Nucleus accumbens (tissue), 56 donors: ENCODE measurements around the gene COL4A2.
A peak's percentile ranks its signal among the peaks of the same experiment; 100 is the strongest.

Experiments used
- DNase-seq, 56 donors: peaks; one replicate each; lab custom pipeline; 2025; lab: John Stamatoyannopoulos, UW

COL4A2 gene

GRCh38 chr13:110412132-110412914 is 105.2 kb downstream of the COL4A2 start:
- peak in 53 of 56 donors; percentile 18 to 88 (median 64) for DNase-seq

- DNase-seq, result no peak
These were observed 106.1 kb downstream of the COL4A2 start for GRCh38 chr13:110413016-110413675.

GRCh38 chr13:110413676-110414040 is 106.6 kb downstream of the COL4A2 start:
- no peak for DNase-seq

- DNase-seq, result peak in 1 of 56 donors; percentile 3
These were observed 107.2 kb downstream of the COL4A2 start for GRCh38 chr13:110414283-110414682.

GRCh38 chr13:110414931-110415330 is 107.8 kb downstream of the COL4A2 start:
- DNase-seq, result no peak

GRCh38 chr13:110415669-110416068 is 108.6 kb downstream of the COL4A2 start:
- peak in 5 of 56 donors; percentile 6 to 26 (median 18) for DNase-seq

GRCh38 chr13:110416131-110417025 is 109.3 kb downstream of the COL4A2 start:
- no peak for DNase-seq

- no peak for DNase-seq
These were observed 111.9 kb downstream of the COL4A2 start for GRCh38 chr13:110418944-110419343.

- no peak for DNase-seq
These were observed 112.3 kb downstream of the COL4A2 start for GRCh38 chr13:110419381-110419791.

GRCh38 chr13:110419946-110420345 is 112.9 kb downstream of the COL4A2 start:
- DNase-seq, result no peak

GRCh38 chr13:110420626-110421025 is 113.5 kb downstream of the COL4A2 start:
- DNase-seq, result no peak

GRCh38 chr13:110421061-110421460 is 114.0 kb downstream of the COL4A2 start:
- DNase-seq, result no peak

- no peak for DNase-seq
These were observed 114.8 kb downstream of the COL4A2 start for GRCh38 chr13:110421696-110422385.

GRCh38 chr13:110422913-110423688 is 116.0 kb downstream of the COL4A2 start:
- DNase-seq, result no peak

- no peak for DNase-seq
These were observed 116.7 kb downstream of the COL4A2 start for GRCh38 chr13:110423689-110424302.

GRCh38 chr13:110424569-110425443 is 117.7 kb downstream of the COL4A2 start:
- DNase-seq, result no peak

- DNase-seq, result no peak
These were observed 118.3 kb downstream of the COL4A2 start for GRCh38 chr13:110425444-110425780.

- peak in 3 of 56 donors; percentile 6 to 15 (median 8) for DNase-seq
These were observed 119.7 kb downstream of the COL4A2 start for GRCh38 chr13:110426735-110427134.
